CD4-positive, alpha-beta T cell treated with Interferon alpha-2 for 1 hour (primary cell): Measurements from ENCODE around the gene ZNF121.
A peak's percentile ranks its signal among the peaks of the same experiment; 100 is the strongest.

Source experiments
- DNase-seq, 2 donors: peaks; one replicate each; pipeline ENCODE4 v3.0.0-alpha.2; 2020 to 2022

ZNF121 gene

GRCh38 chr19:9538183-9539058, 45.9 kb downstream of the ZNF121 start, which contains the start of gene ZNF426:
Gene ZNF426, minus strand, starts transcription at chr19:9538645. Its CDS starts 2,413 bp downstream, at chr19:9536232.
- DNase-seq: peak; percentile 85 to 87

GRCh38 chr19:9535934-9536333, 48.4 kb downstream of the ZNF121 start:
- DNase-seq: no peak

GRCh38 chr19:9531933-9532332, 52.4 kb downstream of the ZNF121 start:
- no peak for DNase-seq

GRCh38 chr19:9528757-9529336, 55.5 kb downstream of the ZNF121 start:
- DNase-seq: no peak

GRCh38 chr19:9523885-9524474, 60.3 kb downstream of the ZNF121 start:
- DNase-seq: no peak
